GM19455 (cell line): ENCODE measurements around the gene GOLGA7B.

Source experiments
- ATAC-seq: cut with Tn5 transposase; IDR thresholded peaks from one replicate; pipeline ENCODE4 v1.9.1; 2021; ENCODE audit not compliant: unreplicated experiment

The GOLGA7B gene

DNA sequence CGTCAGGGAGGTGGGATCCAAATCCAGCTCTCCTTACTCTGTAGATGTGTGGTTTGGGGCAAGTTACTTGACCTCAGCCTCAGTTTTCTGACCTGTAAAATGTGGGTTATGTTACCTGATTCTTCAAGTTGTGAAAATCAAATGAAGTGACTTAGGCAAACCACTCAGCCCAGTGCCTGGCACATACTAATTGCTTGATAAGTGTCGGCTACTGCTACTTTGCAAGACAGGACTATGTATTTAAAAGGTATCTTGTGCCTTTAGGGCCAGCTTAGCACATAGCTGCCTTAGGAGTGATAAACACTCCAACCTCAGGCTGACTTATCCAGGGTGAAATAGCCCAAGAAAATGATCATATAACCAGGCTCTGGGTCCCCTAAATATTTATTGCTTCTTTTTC, 42.9 kb downstream of the GOLGA7B start:
- no peak for ATAC-seq

GRCh38 chr10:97892939-97893338, 43.3 kb downstream of the GOLGA7B start:
- no peak for ATAC-seq

DNA sequence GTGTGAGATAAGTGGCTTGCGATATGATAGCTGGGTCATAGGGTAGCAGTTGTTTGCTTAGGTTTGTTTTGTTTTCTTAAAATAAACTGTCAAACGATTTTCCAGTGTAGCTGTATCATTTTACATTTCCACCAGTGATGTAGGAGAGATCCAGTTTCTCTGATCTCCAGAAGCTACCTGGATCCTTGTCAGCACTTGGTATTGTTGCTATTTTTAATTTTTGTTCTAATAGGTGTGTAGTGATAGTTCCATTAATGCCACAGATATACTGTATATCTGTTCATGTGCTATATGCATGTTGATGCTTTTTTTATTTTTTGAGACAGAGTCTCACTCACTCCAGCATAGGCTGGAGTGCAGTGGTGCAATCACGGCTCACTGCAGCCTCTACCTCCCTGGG, 44.4 kb downstream of the GOLGA7B start:
- ATAC-seq, result no peak

GRCh38 chr10:97895084-97895483, 45.4 kb downstream of the GOLGA7B start:
- ATAC-seq, result no peak

DNA sequence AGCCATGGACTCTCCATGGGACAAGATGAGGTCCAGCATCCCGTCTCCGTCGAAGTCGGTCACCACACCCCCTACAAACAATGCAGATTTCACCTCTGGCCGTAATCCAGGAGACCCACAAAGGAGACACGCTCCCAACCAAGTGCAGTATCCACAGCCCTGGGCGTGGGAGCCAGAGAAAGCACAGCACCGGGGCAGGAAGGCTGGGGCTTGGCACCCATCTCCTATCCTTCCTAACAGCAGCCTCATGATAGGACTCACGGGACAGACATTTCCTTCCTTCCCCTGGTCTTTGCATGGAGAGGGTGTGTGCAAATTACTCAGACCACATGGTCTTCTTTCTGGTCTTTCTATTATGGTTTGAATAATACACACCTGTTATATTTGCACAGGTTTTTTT, 46.3 kb downstream of the GOLGA7B start:
- no peak for ATAC-seq

- no peak for ATAC-seq
These were observed 47.2 kb downstream of the GOLGA7B start for GRCh38 chr10:97896756-97897358.

- no peak for ATAC-seq
These were observed 48.8 kb downstream of the GOLGA7B start for GRCh38 chr10:97898429-97898828.

DNA sequence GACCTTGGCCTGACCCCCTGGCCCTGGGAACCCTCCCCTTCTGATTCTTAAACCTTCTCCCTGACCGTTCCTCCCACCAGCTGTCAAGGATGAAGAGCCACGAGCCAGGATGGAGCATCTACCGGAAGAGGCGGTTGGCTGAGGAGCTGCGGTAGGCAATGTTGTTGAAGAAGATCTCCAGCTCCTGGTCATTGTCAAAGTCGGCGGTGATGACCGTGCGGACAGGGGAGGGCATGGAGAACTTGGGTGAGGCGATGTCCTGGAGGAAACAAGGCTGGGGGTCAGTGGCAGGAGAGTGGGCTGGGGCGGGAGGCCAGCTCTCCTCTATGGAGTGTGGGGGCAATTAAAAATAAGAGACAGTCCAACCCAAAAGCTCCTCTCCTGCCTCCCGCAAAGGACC, 51.7 kb downstream of the GOLGA7B start:
- no peak for ATAC-seq

DNA sequence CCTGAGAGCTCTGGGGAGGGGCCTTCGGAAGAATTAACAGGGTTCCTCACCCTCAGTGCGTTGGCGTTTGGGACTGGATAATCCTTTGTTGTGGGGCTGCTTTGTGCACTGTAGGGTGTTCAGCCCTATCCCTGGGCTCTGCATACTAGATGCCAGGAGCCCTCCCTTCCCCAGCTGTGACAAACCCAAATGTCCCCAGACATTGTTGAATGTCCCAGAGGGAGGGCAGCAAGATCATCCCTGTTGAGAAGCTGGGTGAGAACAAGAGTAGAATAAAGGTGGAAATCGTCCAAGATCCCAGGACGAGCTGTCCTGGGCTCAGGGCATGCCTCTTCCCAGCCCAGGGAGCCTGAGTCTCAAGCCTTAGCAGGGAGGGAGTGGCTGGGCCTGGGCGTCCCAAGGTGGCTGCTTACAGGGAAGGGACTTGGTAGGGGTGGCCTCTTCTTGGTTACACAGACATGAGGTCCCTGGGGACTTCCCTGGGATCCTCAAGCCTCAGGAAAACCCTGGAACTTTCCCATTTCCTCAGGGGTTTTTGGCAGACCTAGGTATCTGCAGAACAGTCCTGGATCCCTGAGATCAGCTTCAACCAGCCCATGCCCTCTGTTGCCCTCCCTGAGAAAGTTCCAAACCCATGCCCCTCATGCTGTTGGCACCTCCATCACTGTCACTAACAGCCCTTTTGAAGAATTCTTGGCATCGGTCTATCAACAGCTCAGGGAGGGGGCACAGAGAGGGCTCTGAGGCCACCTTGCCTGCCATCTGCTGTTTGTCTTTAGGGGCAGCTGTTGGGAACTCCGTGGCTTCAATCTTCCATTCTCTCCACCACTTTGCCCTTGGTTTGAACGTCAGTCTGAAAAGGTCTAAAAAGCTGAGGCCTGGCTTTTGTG, 53.7 kb downstream of the GOLGA7B start:
- ATAC-seq, result no peak

- no peak for ATAC-seq
These were observed 54.4 kb downstream of the GOLGA7B start for GRCh38 chr10:97904018-97904381.

DNA sequence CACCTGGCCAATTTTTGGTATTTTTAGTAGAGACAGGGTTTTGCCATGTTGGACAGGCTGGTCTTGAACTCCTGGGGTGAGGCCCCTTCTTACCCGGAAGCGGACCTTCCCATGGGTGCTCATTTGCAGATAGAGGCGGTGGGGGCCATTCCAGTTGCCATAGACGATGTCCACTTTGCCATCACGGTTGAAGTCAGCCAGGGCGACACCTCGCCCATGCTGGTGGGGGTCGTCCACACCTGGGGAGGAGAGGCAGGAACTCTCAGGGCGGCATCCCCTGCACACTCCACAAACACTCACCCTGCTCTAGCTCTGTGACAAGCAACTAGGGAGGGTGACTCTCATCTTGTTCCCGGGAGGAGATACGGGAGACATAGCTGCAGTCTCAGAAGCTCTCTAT, 54.9 kb downstream of the GOLGA7B start:
- no peak for ATAC-seq

DNA sequence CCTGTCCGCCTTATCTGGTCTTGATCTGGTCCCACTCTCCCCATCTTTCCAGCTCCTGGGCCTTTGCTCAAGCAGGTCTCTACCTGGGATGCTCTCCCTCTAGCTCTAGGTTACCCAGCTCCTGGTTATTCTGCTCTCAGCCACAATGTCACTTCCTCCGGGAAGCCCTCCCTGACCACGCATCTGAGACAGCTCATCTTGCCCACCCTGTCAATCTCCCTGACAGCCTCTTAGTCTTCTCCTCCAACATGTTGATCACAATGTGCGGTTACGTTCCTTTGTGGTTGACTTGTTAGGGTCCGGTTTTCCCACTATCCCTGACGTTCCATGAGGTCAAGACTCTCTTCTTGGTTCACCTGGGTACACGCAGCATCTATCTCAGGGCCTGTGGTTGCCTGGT, 55.6 kb downstream of the GOLGA7B start:
- ATAC-seq, result no peak

GRCh38 chr10:97907211-97907610, 57.6 kb downstream of the GOLGA7B start:
- no peak for ATAC-seq

DNA sequence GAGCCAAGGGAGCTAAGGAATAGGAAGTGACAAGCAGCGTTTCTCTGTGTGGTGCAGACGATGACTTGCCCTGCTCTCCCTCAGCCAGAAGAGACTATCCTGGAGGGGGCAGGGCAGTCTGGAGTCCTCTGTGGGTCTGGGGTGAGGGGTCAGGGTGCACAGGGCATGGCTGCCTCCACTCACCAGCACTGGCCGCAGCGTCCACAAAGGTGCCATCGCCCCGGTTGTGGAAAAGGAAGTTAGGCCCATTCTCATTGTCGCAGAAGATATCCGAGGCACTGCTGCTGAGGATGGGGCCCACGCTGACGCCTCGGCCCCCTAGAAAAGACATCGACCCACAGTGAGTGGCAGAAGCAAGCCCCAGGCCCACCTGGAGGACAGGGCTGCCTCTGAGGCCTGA, 58.2 kb downstream of the GOLGA7B start:
- ATAC-seq, result no peak

GRCh38 chr10:97910661-97911060, 61.0 kb downstream of the GOLGA7B start:
- no peak for ATAC-seq

- no peak for ATAC-seq
These were observed 61.6 kb downstream of the GOLGA7B start for GRCh38 chr10:97911217-97911616.

- ATAC-seq, result no peak
These were observed 63.5 kb downstream of the GOLGA7B start for GRCh38 chr10:97913193-97913592.

DNA sequence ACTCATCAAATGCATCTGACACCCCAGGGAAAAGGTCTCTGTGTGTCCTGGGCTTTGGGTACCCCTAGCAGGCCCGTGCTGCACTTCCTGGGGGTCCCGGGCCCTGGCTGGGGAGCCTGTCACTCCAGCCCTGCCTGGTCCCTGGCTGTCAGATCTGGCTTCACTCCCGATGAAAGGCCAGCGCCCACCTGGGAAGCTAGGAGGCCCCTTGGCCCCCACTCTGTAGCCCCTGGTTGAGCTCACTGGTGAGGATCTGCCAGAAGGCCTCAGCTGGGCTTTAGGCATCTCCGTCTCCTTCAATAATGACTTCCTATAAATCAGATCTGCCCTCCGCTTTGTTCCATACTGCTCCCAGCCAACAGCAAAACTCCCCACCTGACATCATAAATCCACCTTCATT, 64.0 kb downstream of the GOLGA7B start:
- ATAC-seq, result no peak

GRCh38 chr10:97914171-97914836, 64.7 kb downstream of the GOLGA7B start:
- ATAC-seq, result no peak

- no peak for ATAC-seq
These were observed 65.2 kb downstream of the GOLGA7B start for GRCh38 chr10:97914837-97915211.

DNA sequence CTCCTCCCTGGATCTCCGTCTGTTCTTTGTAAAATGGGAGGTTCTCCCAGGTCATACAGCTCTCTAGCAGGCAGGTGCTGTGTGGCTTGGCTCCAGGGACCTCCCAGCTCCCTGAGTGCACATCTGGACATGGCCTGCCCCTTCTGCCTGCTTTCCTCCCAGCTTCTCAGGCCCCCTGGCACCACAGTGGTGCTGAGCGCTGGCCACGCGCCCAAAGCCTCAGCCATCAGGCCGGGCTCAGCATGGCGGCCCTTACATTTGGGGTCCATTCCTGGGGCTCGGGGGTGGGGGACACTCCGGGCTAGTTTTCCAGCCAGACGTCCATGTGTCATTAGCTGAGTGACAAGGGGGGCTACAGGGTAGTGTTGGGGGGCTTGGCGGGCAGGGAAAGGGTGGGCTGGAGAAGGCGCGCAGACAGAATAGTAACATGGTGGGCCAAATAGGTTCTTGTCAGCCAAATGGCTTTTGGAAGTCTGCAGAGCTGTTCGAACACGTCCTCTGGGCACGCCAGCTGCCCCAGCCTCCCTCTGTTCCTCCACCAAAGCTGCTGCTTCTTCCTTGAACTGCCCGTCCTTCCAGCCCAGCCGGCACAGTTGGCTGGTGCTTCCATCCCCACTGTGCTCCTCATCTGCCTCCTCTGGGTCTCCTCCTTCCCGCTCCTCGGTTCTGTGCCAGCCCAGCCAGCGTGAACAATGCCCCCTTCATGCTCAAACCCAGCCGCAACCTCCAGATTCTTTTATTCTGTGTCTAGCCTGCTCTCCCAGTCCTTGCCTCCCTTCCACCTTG, 65.9 kb downstream of the GOLGA7B start:
- ATAC-seq, result no peak
